Tibial nerve (tissue), 4 donors: Measurements from ENCODE around the gene UBE2O. TPM values are rescaled to one million over a fixed set of nuclear protein-coding genes. Genes with fewer than 3 reads are reported as not detected.

Experiments
- DNase-seq, 2 donors: peaks; one replicate each; pipeline ENCODE4 v3.0.0-alpha.2; 2019; ENCODE audit warnings: low spot score in 2 of 2
- H3K27ac ChIP-seq, 4 donors: fragments of 200-600 bp; sonication (generic) in 3 of 4; one replicate each; pipeline ENCODE4 v1.5.1; 2017 to 2019; ENCODE audit warnings: mild to moderate bottlenecking in 1 of 4
- H3K27me3 ChIP-seq, 2 donors: fragments of 200-600 bp; sonication (generic) in 1 of 2; one replicate each; pipeline versions ENCODE4 v1.5.1 to v1.6.0; 2017 to 2019
- H3K36me3 ChIP-seq, 3 donors: fragments of 200-600 bp; sonication (generic); one replicate each; pipeline ENCODE4 v1.5.1; 2018 to 2019
- H3K4me1 ChIP-seq, 4 donors: fragments of 200-600 bp; sonication (generic) in 3 of 4; one replicate each; pipeline ENCODE4 v1.5.1; 2017 to 2019
- H3K4me3 ChIP-seq, 4 donors: fragments of 200-600 bp; sonication (generic) in 3 of 4; one replicate each; pipeline ENCODE4 v1.5.1; 2017 to 2019; ENCODE audit warnings: mild to moderate bottlenecking in 1 of 4, moderate library complexity in 1 of 4
- H3K9me3 ChIP-seq, 4 donors: fragments of 200-600 bp; sonication (generic) in 3 of 4; one replicate each; pipeline ENCODE4 v1.5.1; 2017 to 2019
- CTCF ChIP-seq, 5 experiments: fragments of 200-600 bp in 3 of 5; fragments of 450-650 bp in 2 of 5; sonication (generic) in 3 of 5; IDR thresholded peaks; one replicate each; pipeline ENCODE4 v1.5.1; 2016 to 2019; ENCODE audit warnings: antibody characterized with exemption in 5 of 5, mild to moderate bottlenecking in 3 of 5, moderate library complexity in 2 of 5
- EP300 ChIP-seq, 2 donors: sonication (generic); formaldehyde crosslinking; IDR thresholded peaks; one replicate each; pipeline ENCODE4 v1.6.1; 2017; ENCODE audit warnings: antibody characterized with exemption in 2 of 2, mild to moderate bottlenecking in 1 of 2
- POLR2A ChIP-seq, 2 donors: fragments of 450-650 bp; IDR thresholded peaks; one replicate each; pipeline ENCODE4 v1.6.1; 2017; ENCODE audit warnings: antibody characterized with exemption in 2 of 2, mild to moderate bottlenecking in 2 of 2, moderate library complexity in 2 of 2
- WGBS, 2 donors: methylation state at CpG; one replicate each; pipeline ENCODE4 v1.1.5; 2018; 5-methylcytosine and 5-hydroxymethylcytosine counted together
- total RNA-seq, 4 donors: library from RNA; depleted of rRNA; stranded (reverse); fragments of >200 nt; gene quantifications; one replicate each; pipeline ENCODE4 v1.1.0, GENCODE V29; 2016

UBE2O gene
- total RNA-seq, 4 donors from 2014 or later: 16.0 to 38.7 (median 20.7) TPM

- Histone ChIP-seq H3K27me3 (no peaks in the 10 kb centered on the region), H3K9me3 (no peaks in the 10 kb centered on the region), H3K27ac (peak overlapping the region in 1 of 4 donors; percentile 20), H3K4me1 (peaks cover 0 to 31% (median 4%) of the 10 kb centered on the region in 4 donors), H3K36me3 (peaks cover 0 to 3% (median 0%) of the 10 kb centered on the region in 3 donors), H3K4me3 (no peak overlapping the region)
- DNase-seq: no peak
- TF ChIP-seq CTCF (IDR thresholded peaks at IDR 0.05): no peak
- TF ChIP-seq EP300 (IDR thresholded peaks at IDR 0.05): no peak
- WGBS, 2 donors: 61 to 63% methylated on average over 8 of the region's 8 CpGs
These were observed 25.3 kb downstream of the UBE2O start for GRCh38 chr17:76427501-76428231.

- WGBS, 2 donors: 79 to 89% methylated on average over 3 of the region's 3 CpGs
- peaks cover 0 to 12% (median 0%) of the 10 kb centered on the region in 3 donors for H3K36me3 ChIP-seq
- TF ChIP-seq POLR2A (IDR thresholded peaks at IDR 0.05) (no peak), EP300 (IDR thresholded peaks at IDR 0.05) (no peak), CTCF (IDR thresholded peaks at IDR 0.05) (no peak)
- H3K9me3 ChIP-seq: no peaks in the 10 kb centered on the region
- H3K27me3 ChIP-seq: no peaks in the 10 kb centered on the region
- DNase-seq: no peak
- H3K4me3 ChIP-seq: no peak overlapping the region
- peak overlapping the region in 1 of 4 donors; percentile 20 for H3K27ac ChIP-seq
- peaks cover 0 to 23% (median 4%) of the 10 kb centered on the region in 4 donors for H3K4me1 ChIP-seq
These were observed 26.1 kb downstream of the UBE2O start for GRCh38 chr17:76426853-76427252.

GRCh38 chr17:76422860-76423259 is 30.1 kb downstream of the UBE2O start:
- Histone ChIP-seq H3K27me3 (no peaks in the 10 kb centered on the region), H3K9me3 (no peaks in the 10 kb centered on the region), H3K36me3 (peaks cover 0 to 12% (median 0%) of the 10 kb centered on the region in 3 donors), H3K4me1 (peaks cover 0 to 33% (median 7%) of the 10 kb centered on the region in 4 donors), H3K27ac (no peak overlapping the region), H3K4me3 (no peak overlapping the region)
- TF ChIP-seq EP300 (IDR thresholded peaks at IDR 0.05) (no peak), POLR2A (IDR thresholded peaks at IDR 0.05) (no peak), CTCF (IDR thresholded peaks at IDR 0.05) (no peak)
- WGBS, 2 donors: 88 to 89% methylated on average over 6 of the region's 6 CpGs
- no peak for DNase-seq

GRCh38 chr17:76422406-76422805 is 30.5 kb downstream of the UBE2O start:
- Histone ChIP-seq H3K4me3 (no peak overlapping the region), H3K9me3 (no peaks in the 10 kb centered on the region), H3K27ac (no peak overlapping the region), H3K4me1 (peaks cover 0 to 28% (median 4%) of the 10 kb centered on the region in 4 donors), H3K36me3 (peaks cover 0 to 12% (median 0%) of the 10 kb centered on the region in 3 donors), H3K27me3 (no peaks in the 10 kb centered on the region)
- no peak for DNase-seq
- 97 to 98% methylated on average over 8 of the region's 8 CpGs for WGBS, 2 donors
- TF ChIP-seq EP300 (IDR thresholded peaks at IDR 0.05): no peak
- no peak for TF ChIP-seq POLR2A (IDR thresholded peaks at IDR 0.05)
- no peak for TF ChIP-seq CTCF (IDR thresholded peaks at IDR 0.05)

GRCh38 chr17:76421044-76421407 is 31.9 kb downstream of the UBE2O start:
- no peak overlapping the region for H3K27ac ChIP-seq
- no peak overlapping the region for H3K4me3 ChIP-seq
- H3K36me3 ChIP-seq: peaks cover 0 to 12% (median 0%) of the 10 kb centered on the region in 3 donors
- H3K27me3 ChIP-seq: no peaks in the 10 kb centered on the region
- TF ChIP-seq POLR2A (IDR thresholded peaks at IDR 0.05) (no peak), CTCF (IDR thresholded peaks at IDR 0.05) (no peak), EP300 (IDR thresholded peaks at IDR 0.05) (no peak)
- no peak for DNase-seq
- no peaks in the 10 kb centered on the region for H3K9me3 ChIP-seq
- peaks cover 0 to 19% (median 3%) of the 10 kb centered on the region in 4 donors for H3K4me1 ChIP-seq
- WGBS, 2 donors: 40 to 41% methylated on average over 7 of the region's 7 CpGs
